Activated CD8-positive, alpha-beta T cell treated with anti-CD3 and anti-CD28 coated beads for 36 hours (primary cell): Measurements from ENCODE around the gene LPCAT3. TPM values are rescaled to one million over a fixed set of nuclear protein-coding genes. Genes with fewer than 3 reads are reported as not detected.

Source experiments
- ATAC-seq: fragments of 200-7000 bp; cut with Tn5 transposase; one replicate; pipeline ENCODE4 v1.10.0; 2021; ENCODE audit warnings: mild to moderate bottlenecking, moderate library complexity
- CTCF ChIA-PET: fragments of 350-600 bp; sonication (Branson Sonifier 250); formaldehyde crosslinking; loops from one replicate; lab custom pipeline; 2021; ENCODE audit warnings: antibody characterized with exemption; lab: Charles Lee
- POLR2A ChIA-PET: fragments of 350-600 bp; sonication (Branson Sonifier 250); formaldehyde crosslinking; loops from one replicate; lab custom pipeline; 2021; ENCODE audit warnings: antibody characterized with exemption; lab: Charles Lee
- DNase-seq: peaks from one replicate; pipeline ENCODE4 v3.0.0-alpha.2; 2020
- H3K27ac Mint-ChIP-seq: one replicate; pipeline ENCODE4 v1.8.0; 2021; ENCODE audit warnings: mild to moderate bottlenecking, mixed read lengths
- H3K27me3 Mint-ChIP-seq: one replicate; pipeline ENCODE4 v1.8.0; 2021; ENCODE audit warnings: mixed read lengths
- H3K36me3 Mint-ChIP-seq: one replicate; pipeline ENCODE4 v1.8.0; 2021; ENCODE audit warnings: low read depth, mixed read lengths
- H3K4me1 Mint-ChIP-seq: one replicate; pipeline ENCODE4 v1.8.0; 2021; ENCODE audit warnings: low read depth, mixed read lengths
- H3K4me3 Mint-ChIP-seq: one replicate; pipeline ENCODE4 v1.8.0; 2021; ENCODE audit warnings: mild to moderate bottlenecking, moderate library complexity, mixed read lengths
- H3K9me3 Mint-ChIP-seq: one replicate; pipeline ENCODE4 v1.8.0; 2021; ENCODE audit warnings: mixed read lengths
- CTCF ChIP-seq: fragments of 200-600 bp; IDR thresholded peaks from one replicate; pipeline ENCODE4 v1.8.0; 2022; ENCODE audit warnings: antibody characterized with exemption, mild to moderate bottlenecking
- intact Hi-C: fragments of 100-400 bp; cut with micrococcal nuclease; formaldehyde crosslinking; loops from one replicate; pipeline ENCODE4 v1.10.0; 2022
- total RNA-seq, 2 experiments: library from RNA; stranded (reverse); gene quantifications; one replicate each; pipeline ENCODE4 v1.2.3, GENCODE V29; 2021

LPCAT3 gene
- total RNA-seq, 2 experiments from 2014 or later = 17.3 to 18.1 TPM

DNA sequence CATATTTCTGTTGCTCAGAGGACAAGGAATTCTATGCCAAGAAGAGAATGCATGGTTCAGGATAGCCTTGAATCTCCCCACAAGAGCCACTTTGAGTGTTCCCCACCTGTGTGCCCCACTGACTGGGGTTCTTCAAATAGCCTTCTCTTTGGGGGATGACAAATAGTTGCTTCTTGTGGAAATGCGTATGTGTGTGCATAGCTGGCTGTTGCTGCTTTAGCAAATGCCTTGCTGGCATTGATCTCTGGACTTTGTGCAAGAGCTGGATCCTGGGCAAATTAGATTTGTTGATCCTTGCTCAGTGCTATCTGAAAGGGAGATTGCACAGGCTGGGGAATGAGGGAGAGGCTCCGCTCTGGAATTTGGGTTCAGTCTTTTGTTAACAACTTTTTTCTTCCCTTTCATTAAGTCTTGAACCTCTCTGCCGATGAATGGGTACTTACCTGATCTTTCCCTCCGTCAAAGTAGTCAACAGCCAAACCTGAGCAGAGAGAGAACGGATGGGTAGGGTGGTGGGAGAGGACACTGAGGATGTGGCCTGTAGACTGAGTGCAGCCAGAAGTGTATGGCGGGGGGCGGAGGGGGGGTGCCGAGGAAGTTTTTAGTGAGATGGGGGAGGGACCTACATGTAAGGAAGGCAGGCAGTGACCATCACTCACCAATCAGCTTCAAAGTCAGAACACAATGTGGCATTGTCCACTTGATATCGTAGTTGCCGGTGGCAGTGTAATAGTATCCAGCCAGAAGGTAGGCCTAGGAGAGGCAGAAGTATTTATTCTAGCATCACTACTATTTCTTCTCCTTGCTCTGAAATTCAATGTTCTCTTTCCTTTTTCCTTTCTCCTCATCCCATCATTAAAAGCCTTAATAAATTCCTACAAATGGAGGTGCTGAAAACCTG, 36.9 kb downstream of the LPCAT3 start:
- intact Hi-C loops = no loop called here

DNA sequence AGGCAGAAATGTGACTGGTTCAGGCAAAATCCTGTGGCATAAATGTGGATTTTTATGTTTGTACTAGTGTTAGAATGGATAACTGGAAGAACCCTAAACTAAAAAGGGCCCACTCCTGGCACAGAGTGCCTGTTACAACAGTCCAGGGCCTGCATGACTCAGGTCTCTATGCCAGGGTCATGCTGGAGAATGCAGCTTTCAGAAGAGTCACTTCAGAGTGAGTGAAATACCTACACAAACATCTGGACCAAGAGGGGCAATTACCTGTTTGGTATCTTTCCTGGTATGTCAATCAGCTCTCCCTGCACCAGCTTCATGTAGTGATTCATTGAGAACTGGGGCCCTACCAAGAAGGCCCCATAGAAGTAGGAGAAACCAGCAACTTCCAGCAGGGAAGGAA, 37.5 kb downstream of the LPCAT3 start:
- no peak overlapping the region for H3K27ac Mint-ChIP-seq
- peaks cover 3% of the 10 kb centered on the region for H3K4me1 Mint-ChIP-seq
- TF ChIP-seq CTCF = no peak
- peaks cover 42% of the 10 kb centered on the region for H3K36me3 Mint-ChIP-seq
- intact Hi-C loops = no loop called here
- DNase-seq (no peak), ATAC-seq (no peak)
- H3K27me3 Mint-ChIP-seq = no peaks in the 10 kb centered on the region
- POLR2A ChIA-PET = interaction anchor here (0.9 to 3.0 kb wide), 3 partner anchors 8 to 37 kb away, joined by 3 to 10 read pairs (median 3); partner anchors contain the start of gene LPCAT3
- H3K9me3 Mint-ChIP-seq = no peaks in the 10 kb centered on the region
- no peak overlapping the region for H3K4me3 Mint-ChIP-seq
- CTCF ChIA-PET = interaction anchor here (0.9 to 1.1 kb wide), 2 partner anchors 16 to 44 kb away, joined by 3 to 4 read pairs; no protein-coding TSS in a partner anchor

More for the DNA sequence above, 36.9 kb downstream of the LPCAT3 start:
- Mint-ChIP-seq H3K9me3 (no peaks in the 10 kb centered on the region), H3K36me3 (peaks cover 37% of the 10 kb centered on the region), H3K27me3 (no peaks in the 10 kb centered on the region), H3K4me1 (no peaks in the 10 kb centered on the region), H3K4me3 (no peak overlapping the region), H3K27ac (no peak overlapping the region)
- no peak for ATAC-seq
- no peak for DNase-seq
- POLR2A ChIA-PET = interaction anchor here (0.9 to 3.0 kb wide), 4 partner anchors 9 to 37 kb away, joined by 3 to 10 read pairs (median 4); partner anchors contain the start of gene LPCAT3
- CTCF ChIA-PET = interaction anchor here (1.1 to 1.6 kb wide), 2 partner anchors 17 to 132 kb away, joined by 3 to 5 read pairs; no protein-coding TSS in a partner anchor
- no peak for TF ChIP-seq CTCF

GRCh38 chr12:6980075-6980474, 38.2 kb downstream of the LPCAT3 start:
- DNase-seq (no peak), ATAC-seq (no peak)
- intact Hi-C loops = no loop called here
- ChIA-PET CTCF (interaction anchor here (0.9 kb wide), 1 partner anchor 44 kb away, joined by 4 read pairs; no protein-coding TSS in a partner anchor), POLR2A (interaction anchor here (0.6 to 3.0 kb wide), 4 partner anchors 9 to 1156 kb away, joined by 3 to 10 read pairs (median 3); partner anchors contain the start of gene LPCAT3)
- Mint-ChIP-seq H3K4me3 (no peak overlapping the region), H3K36me3 (peaks cover 49% of the 10 kb centered on the region), H3K27ac (peak overlapping the region; percentile 25), H3K27me3 (no peaks in the 10 kb centered on the region), H3K9me3 (no peaks in the 10 kb centered on the region), H3K4me1 (peaks cover 9% of the 10 kb centered on the region)
- TF ChIP-seq CTCF = no peak

DNA sequence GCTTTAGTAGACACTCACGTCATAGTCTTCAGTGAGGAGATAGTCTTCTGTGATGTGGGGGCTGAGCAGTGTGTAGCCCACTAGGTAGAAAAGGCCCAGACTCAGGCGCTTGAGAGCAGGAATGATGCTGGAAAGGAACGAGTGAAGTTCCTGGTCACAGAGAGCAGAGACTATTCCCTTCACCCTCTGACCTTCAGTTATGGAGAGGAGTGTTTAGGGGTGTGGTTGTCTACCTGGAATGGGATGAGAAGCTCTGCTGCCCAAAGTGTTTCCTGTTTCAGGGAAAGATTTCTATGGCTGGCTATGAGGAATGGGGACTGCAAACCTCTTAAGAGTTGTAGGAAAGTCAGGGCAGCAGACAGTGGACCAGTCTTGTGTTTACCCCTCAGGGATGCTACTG, 38.8 kb downstream of the LPCAT3 start:
- Mint-ChIP-seq H3K27me3 (no peaks in the 10 kb centered on the region), H3K9me3 (no peaks in the 10 kb centered on the region), H3K4me3 (no peak overlapping the region), H3K4me1 (peaks cover 12% of the 10 kb centered on the region), H3K27ac (no peak overlapping the region), H3K36me3 (peaks cover 53% of the 10 kb centered on the region)
- CTCF ChIA-PET = no interaction called here
- no peak for TF ChIP-seq CTCF
- DNase-seq = no peak
- intact Hi-C loops = no loop called here
- no peak for ATAC-seq
- POLR2A ChIA-PET = interaction anchor here (0.6 to 3.0 kb wide), 6 partner anchors 10 to 1157 kb away, joined by 3 to 10 read pairs (median 3); partner anchors contain the start of gene LPCAT3
